ENCODE data around the gene ARF5.
A peak's percentile ranks its signal among the peaks of the same experiment; 100 is the strongest.

The ARF5 gene

DNA sequence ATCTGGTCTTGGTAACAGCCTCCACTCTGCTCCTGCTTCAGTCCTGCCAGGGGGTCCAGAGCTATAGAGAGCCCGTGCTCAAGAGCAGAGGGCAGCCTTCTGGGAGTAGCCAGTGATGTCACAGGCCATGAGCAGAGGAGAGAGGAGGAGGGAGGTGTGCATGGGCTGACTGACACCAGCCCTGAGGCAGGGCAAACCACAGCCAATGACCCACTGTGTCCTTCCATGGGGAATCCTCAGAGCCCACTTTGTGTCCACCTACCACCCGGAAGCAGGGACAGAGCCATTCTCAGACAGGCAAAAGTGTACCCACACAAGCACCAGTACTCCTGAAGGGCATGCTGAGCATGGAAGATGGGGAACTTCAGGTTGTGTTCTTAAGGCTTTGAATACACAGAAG lies 29.8 kb downstream of the ARF5 start, which contains the start of gene PAX4:
Gene PAX4 (minus strand): TSS at position 101 of the 400 bp plus-strand sequence. CDS start 2,214 bp downstream, outside the sequence.
- no peak within 1 kb of the TSS for H3K4me3 ChIP-seq (ENCODE audit: low read depth, low read length)
- TF ChIP-seq MYC (IDR thresholded peaks at IDR 0.05; ENCODE audit: low read depth, low read length): no peak
- no peak for TF ChIP-seq POLR2A (IDR thresholded peaks at IDR 0.05; ENCODE audit: extremely low read depth, insufficient read length)
- TF ChIP-seq, protein P1, sequence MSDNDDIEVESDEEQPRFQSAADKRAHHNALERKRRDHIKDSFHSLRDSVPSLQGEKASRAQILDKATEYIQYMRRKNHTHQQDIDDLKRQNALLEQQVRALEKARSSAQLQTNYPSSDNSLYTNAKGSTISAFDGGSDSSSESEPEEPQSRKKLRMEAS (IDR thresholded peaks at IDR 0.05; ENCODE audit: low read depth, low read length): no peak
- no peak for TF ChIP-seq CTCF (IDR thresholded peaks at IDR 0.05; ENCODE audit: low read depth, low read length)
- DNase-seq (ENCODE audit: low read depth): no peak

- DNase-seq (ENCODE audit: low read depth): no peak
- H3K4me3 ChIP-seq (ENCODE audit: low read depth, low read length): no peak overlapping the region
- TF ChIP-seq CTCF (IDR thresholded peaks at IDR 0.05; ENCODE audit: low read depth, low read length): no peak
Measured at GRCh38 chr7:127618775-127619174, 30.6 kb downstream of the ARF5 start.

- TF ChIP-seq, protein P1 (IDR thresholded peaks at IDR 0.05; ENCODE audit: low read depth, low read length): no peak
- TF ChIP-seq MYC (IDR thresholded peaks at IDR 0.05; ENCODE audit: low read depth, low read length) (no peak), CTCF (IDR thresholded peaks at IDR 0.05; ENCODE audit: low read depth, low read length) (no peak)
- no peak overlapping the region for H3K4me3 ChIP-seq (ENCODE audit: low read depth, low read length)
- DNase-seq (ENCODE audit: low read depth): no peak
Measured at GRCh38 chr7:127619681-127620405, 31.6 kb downstream of the ARF5 start.

- DNase-seq (ENCODE audit: low read depth): peak; percentile 45
- no peak overlapping the region for H3K4me3 ChIP-seq (ENCODE audit: low read depth, low read length)
- TF ChIP-seq MYC (IDR thresholded peaks at IDR 0.05; ENCODE audit: low read depth, low read length) (no peak), POLR2A (IDR thresholded peaks at IDR 0.05; ENCODE audit: extremely low read depth, insufficient read length) (no peak), CTCF (IDR thresholded peaks at IDR 0.05; ENCODE audit: low read depth, low read length) (no peak)
- TF ChIP-seq, protein P1 (IDR thresholded peaks at IDR 0.05; ENCODE audit: low read depth, low read length): no peak
Measured at GRCh38 chr7:127620406-127621233, 32.4 kb downstream of the ARF5 start.

- TF ChIP-seq, protein P1 (IDR thresholded peaks at IDR 0.05; ENCODE audit: low read depth, low read length): no peak
- TF ChIP-seq MYC (IDR thresholded peaks at IDR 0.05; ENCODE audit: low read depth, low read length) (no peak), POLR2A (IDR thresholded peaks at IDR 0.05; ENCODE audit: extremely low read depth, insufficient read length) (no peak), CTCF (IDR thresholded peaks at IDR 0.05; ENCODE audit: low read depth, low read length) (no peak)
- H3K4me3 ChIP-seq (ENCODE audit: low read depth, low read length): no peak overlapping the region
- DNase-seq (ENCODE audit: low read depth): no peak
Measured at GRCh38 chr7:127625331-127625730, 37.1 kb downstream of the ARF5 start.

Measured in NB4 (cell line).